ENCODE results near the gene NCDN.

Gene NCDN

DNA sequence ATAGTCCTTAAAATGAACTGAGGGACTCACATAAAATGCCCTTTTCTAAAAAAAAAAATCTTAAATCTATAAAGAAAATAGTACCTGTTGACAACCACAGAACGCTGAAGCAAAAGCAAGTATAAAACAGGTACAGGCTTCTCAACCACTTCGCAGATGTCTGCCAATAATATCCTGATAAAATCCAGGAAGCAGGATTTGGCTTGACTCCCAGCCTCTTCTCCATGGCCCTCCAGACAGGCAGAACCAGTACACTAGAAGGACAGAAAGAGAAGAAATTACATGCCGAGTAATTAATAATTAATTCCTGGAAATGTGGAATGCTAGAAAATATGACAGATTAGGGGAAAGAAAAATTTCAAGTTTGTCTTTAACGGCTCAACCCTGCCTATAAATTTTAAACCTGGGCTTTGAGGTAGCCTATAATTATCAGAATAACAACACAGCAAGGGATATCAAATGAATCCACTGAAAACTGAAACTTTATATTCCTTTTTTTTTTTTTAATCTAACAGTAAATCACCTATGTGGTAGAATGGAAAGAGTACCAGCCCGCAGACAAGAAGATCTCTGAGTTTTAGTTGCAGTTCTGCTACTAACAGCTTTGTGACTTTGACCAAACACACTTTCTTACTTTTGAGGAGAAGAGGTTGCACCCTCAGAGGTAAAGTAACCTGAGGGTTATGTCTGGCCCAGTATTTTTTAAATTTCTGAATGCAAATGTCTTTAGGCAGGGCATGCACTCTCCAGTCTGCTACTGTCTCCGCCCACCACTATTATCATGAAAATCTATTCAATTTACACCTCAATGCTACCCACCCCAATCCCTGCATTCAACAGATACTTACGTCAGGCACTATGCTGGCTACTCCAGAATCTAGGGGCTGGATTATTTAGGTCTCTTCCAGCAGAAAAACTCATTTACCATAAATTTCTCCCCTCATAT lies 3.1 kb upstream of the NCDN start:
- DNase-seq (ENCODE audit: low read depth) = no peak

DNA sequence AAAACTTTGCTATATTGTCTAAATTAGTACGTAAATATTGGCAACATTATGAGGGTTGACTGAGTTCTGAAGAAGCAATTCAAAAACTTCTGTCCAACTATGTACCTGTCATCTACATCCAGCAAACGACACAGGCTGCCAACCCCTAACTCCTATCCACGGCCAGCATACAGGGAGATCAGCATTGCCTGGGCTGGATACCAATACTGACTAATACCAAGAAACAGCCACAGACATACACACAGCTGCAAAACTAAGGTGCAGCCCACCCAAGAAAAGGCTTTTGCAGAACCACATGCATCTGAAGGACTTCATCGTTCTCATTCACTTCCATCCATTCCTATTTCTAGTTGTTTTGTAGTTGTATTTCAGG lies 2.4 kb upstream of the NCDN start:
- peak; percentile 20 for DNase-seq (ENCODE audit: low read depth)

DNA sequence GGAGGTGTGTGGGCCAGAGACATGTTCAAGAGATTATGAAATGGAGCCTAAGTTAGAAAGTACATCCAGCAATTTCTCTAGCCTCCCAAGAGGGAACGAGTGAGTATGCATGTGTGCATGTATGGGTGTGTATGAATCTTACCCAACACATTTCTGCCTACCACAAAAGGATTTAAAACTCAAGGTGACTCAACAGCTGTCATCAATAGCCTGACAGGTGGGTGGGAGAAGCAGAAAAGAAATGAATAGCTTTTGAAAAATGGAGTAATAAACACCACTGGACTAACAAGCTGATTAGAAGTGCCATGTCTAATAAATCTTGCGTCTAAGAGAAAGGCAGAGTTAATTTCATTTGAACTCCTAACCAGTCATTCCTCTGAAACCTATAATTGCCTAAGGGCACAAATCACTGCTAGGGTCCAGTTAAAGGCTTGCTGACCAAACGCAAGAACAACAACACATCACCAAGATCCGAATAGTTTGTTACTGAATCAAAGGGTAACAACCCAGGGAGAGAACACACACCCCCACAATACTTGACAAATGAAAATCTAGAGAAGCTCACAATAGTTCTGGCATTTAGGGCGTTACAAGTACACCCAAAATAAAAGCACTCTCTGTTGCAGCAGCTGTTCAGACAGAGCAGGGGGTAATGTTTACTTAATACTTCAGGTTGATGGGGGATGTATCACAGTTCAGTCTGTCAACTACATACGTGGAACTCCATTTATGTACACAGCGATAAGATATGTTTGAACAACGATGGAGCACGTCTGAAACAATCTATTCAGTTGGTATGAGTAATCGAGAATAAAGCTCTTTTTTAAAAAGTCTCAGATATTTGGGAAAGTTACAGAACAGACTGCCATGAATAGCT lies 1.8 kb upstream of the NCDN start:
- DNase-seq (ENCODE audit: low read depth) = peak; percentile 88

DNA sequence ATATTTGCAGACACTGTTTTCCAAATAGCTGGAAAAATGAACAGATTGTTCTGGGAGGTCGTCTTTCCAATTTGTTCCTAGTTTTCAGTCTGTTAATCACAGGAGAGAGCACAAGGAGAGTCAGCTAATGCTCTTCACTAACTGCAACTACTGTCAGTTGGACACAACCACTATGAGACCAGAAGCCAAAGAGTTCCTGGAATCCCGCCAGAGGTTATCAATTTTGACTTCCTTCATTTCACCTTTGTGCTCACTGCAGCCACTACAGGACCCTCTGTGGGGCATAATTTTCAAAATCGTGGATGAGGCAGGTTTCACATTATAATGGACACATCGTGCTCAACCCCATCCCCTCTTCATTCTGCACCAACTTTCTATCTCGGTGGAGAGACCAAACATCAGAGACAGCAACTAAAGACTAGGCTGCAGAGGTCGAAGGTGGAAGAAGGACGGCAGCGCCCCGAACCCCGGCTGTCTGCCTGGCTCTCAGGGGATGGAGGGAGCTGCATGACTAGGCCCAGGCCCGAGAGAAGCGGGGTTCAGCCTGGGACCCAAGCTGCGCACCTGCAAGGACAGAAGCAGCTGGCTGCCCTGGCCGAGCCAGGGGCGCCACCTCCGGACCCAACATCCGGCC lies 998 bp upstream of the NCDN start:
- no peak for DNase-seq (ENCODE audit: low read depth)

DNA sequence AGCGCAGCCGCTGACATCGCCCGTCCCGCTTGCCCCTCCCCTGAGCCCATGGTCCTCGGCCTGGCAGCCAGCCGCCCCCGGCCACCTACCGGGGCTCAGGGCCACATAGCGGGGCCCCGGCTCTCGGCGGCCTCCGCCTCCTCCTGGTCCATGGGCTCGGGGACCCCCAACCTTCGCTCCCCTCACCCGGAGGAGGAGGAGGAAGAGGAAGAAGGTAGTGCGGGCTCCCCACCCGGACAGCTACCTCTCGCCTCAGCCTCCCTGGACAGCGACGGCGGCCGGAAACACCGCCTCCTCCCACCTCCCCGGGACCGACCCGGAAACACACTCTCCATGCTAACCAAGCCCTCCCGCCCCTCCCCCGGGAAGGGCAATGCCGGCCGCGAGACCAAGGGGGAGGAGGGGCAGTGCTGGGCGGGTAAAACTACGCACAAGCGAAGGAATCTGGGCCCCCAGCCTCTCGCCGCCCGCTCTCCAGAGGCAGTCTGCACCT lies 435 bp upstream of the NCDN start, which contains the start of gene KIAA0319L:
TSS of gene KIAA0319L (minus strand) at position 286 of the 493 bp plus-strand sequence. CDS start 2,912 bp downstream, outside the sequence.
- peak; percentile 85 for DNase-seq (ENCODE audit: low read depth)

DNA sequence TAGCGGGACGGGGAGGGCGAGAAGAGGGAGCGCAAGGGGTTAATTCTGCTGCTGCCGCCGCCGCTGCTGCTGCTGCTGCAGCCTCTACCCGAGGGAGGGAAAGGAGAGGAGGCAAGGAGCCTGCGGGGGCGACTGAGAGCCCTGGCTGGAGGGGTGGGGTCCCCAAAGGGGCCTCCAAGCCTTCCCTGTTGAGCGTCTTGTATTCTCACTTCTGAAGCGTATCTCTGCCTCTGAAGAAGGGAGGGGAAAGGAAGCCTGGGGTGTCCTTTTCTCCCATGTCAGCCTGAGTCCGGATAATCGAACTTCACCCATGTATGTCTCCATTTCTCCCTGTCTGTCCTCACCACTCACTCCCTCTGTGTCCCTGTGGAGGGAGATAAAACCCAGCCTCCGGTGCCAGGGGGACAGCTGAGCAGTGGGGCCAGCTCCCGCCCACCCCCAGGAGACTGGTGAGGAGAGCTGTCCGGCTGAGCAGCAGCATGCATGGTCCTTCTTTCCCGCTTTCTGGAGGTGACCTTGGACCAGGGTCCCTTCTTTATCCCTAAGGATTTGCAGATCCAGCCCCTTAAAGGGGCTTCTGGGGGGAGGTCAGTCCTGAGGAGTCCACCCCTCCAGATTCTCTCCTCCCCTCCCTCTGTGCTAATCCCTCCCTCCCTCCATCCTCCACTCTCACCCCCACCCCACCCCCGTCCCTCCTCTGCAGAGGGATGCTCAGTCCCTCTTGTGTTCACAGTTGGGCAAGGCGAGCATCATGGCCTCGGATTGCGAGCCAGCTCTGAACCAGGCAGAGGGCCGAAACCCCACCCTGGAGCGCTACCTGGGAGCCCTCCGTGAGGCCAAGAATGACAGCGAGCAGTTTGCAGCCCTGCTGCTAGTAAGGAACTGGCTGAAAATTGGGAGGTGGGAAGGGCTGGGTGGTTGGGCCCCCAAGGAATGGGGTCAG lies 1.0 kb downstream of the NCDN start:
- DNase-seq (ENCODE audit: low read depth) = peak; percentile 33

DNA sequence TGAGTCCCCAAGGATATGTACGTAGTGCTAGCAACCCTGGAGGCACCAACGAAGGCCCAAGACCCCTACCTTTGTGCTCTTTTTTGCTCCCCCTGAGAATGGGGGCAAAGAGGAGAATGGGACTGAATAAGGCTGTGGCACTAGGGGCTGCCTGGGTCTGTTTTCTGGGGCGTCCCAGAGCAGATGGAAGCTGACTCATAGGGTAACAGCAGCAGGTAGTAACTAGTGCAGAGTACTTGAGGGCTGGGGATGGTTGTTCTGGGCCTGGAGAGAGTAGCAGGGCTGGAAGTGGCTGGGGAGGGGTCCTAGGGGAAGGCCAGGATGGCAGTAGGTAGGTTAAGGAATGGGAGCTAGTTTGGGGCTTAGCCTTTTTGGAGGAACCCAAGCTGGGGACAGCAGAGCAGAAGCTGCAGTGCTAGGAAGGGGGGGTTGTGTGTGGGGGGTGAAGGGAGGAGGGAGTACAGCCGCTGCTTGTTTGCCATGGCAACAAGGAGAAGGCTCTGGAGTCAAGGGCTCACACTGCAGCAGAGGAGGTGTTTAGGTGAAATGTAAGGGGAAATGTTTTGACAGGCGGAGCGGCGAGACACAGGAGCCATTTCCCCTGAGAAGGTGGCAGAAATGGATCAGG lies 1.8 kb downstream of the NCDN start:
- no peak for DNase-seq (ENCODE audit: low read depth)

DNA sequence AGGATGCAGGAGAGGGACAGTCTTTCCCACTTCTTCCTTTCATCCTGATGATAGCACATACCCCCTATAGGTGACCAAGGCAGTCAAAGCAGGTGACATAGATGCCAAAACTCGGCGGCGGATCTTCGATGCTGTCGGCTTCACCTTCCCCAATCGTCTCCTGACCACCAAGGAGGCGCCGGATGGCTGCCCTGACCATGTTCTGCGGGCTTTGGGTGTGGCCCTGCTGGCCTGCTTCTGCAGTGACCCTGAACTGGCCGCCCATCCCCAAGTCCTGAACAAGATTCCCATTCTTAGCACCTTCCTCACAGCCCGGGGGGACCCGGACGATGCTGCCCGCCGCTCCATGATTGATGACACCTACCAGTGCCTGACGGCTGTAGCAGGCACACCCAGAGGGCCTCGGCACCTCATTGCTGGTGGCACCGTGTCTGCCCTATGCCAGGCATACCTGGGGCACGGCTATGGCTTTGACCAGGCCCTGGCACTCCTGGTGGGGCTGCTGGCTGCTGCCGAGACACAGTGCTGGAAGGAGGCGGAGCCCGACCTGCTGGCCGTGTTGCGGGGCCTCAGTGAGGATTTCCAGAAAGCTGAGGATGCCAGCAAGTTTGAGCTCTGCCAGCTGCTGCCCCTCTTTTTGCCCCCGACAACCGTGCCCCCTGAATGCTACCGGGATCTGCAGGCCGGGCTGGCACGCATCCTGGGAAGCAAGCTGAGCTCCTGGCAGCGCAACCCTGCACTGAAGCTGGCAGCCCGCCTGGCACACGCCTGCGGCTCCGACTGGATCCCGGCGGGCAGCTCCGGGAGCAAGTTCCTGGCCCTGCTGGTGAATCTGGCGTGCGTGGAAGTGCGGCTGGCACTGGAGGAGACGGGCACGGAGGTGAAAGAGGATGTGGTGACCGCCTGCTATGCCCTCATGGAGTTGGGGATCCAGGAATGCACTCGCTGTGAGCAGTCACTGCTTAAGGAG lies 2.9 kb downstream of the NCDN start:
- DNase-seq (ENCODE audit: low read depth) = no peak

DNA sequence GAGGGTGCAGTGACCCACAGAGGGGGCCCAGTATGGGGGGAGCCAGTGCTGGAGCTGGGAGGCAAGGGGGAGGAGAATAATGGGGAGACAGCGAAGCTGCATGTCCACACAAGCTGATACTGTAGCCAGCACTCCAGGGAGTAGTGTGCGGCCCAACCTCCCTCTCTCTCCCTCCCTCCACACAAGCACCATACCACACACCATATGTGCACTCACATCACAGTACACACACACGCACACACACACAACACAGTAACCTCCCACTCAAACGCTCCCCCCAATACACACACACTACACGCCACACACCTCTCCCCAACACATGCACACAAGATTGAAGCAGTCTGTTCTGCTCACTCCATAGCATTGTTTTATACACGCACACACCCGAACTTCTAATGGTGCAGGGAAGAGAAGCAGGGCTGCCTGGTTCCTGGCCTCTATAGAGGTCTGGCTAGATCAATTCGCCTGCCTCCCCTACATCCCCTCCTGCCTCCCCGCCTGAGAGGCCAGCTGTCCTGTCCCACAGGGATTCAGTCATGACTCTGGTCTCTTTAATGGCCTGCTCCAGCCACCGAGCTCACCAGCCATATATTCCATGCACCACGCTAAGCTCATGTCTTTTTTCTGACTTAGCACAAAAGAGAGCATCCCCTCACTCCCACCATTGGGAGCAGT lies 3.8 kb downstream of the NCDN start:
- DNase-seq (ENCODE audit: low read depth) = no peak

DNA sequence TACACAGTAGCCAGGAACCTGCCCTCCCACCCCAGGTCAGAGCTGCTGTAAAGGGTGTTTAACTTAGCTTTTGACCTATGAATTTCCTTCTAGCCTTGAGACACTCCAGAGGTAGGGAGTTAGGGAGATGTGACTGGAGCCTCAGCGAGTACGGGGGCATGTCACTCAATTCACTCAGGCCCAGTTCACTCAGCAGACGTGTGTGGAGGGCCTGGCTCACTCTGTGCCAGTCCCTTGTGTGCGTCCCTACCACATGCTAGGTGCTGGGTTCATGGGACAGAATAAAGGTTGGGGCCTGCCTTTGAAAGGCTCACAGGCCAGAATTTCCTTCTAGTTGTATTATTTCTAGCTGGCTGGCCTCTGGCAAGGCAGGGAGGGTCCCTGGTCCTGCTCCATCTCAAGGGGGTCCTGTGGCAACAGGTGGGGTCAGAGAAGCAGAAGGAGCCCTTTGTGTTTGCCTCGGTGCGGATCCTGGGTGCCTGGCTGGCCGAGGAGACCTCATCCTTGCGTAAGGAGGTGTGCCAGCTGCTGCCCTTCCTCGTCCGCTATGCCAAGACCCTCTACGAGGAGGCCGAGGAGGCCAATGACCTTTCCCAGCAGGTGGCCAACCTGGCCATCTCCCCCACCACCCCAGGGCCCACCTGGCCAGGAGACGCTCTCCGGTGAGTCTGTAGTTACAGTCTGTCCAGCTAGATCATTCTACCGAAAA lies 4.5 kb downstream of the NCDN start:
- DNase-seq (ENCODE audit: low read depth) = no peak

DNA sequence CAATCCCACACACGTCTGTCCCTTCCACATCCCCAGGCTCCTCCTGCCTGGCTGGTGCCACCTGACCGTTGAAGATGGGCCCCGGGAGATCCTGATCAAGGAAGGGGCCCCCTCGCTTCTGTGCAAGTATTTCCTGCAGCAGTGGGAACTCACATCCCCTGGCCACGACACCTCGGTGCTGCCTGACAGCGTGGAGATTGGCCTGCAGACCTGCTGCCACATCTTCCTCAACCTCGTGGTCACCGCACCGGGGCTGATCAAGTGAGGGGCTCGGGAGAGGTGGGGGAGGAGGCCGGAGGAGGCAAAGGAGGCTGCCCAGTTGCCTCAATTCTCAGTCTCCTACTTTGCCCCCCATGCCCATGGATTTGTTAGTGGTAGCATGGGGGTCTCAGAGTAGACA lies 5.6 kb downstream of the NCDN start:
- DNase-seq (ENCODE audit: low read depth) = no peak

DNA sequence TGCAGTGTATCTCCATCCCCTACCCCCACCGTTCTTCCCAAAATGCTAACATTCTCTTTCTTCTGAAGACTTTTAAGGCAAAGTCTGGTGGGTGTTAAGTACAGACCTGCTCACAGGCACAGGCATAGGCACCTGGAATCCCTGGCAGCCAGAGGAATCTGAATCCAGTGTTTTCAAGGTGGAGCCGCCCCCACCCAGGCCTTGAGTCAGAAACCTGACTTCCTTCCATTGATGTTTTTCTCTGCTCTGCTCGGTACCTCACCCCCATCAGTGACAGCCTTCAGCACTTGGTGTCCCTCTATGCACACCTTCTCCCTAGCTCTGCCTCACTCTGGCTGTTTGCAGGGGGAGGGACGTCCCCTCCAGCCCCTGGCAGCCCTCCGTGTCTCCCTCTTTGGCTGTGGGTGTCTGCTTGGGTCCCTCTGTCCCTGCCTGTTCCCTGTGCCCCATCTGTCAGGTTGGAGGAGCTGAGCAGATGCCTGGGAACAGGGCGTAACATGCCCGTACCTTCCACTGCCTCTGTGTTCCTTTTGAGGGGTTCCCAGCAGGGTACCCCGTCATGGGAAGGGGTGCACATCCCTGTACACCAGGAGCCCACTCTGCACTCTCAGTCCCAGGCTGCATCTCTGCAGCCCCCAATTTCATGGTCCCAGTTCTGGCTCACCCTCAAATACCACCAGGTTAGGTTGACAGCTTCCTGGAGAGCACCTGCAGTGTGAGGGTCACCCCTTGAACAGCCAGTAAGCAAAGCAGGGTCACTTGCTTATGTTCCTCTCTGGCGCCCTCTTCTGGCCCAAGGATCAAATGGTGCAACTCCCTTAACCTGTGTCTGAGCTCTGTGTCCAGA lies 6.7 kb downstream of the NCDN start:
- DNase-seq (ENCODE audit: low read depth) = peak; percentile 90

DNA sequence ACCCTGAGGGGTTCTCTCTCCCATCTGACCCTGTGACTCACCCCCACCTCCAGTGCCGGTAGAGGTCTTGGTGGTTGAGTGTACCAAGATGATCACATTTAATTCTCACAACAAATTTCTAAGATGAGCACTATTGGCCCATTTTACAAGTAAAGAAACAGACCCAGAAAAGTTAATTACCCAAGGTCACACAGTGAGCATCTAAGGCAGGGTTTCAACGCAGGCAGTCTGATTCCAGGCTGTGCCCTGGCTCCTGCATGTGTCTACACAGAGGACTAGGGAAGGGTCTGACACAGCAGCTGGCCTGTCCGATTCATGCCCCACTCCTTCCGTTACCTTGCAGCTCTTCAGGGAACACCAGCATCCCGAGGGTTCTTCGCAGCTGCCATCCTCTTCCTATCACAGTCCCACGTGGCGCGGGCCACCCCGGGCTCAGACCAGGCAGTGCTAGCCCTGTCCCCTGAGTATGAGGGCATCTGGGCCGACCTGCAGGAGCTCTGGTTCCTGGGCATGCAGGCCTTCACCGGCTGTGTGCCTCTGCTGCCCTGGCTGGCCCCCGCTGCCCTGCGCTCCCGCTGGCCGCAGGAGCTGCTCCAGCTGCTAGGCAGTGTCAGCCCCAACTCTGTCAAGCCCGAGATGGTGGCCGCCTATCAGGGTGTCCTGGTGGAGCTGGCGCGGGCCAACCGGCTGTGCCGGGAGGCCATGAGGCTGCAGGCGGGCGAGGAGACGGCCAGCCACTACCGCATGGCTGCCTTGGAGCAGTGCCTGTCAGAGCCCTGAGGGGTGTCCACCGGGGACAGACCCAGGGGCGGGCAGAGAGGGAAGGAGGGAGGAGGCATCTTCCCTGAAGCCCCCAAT lies 7.5 kb downstream of the NCDN start:
- DNase-seq (ENCODE audit: low read depth) = no peak

DNA sequence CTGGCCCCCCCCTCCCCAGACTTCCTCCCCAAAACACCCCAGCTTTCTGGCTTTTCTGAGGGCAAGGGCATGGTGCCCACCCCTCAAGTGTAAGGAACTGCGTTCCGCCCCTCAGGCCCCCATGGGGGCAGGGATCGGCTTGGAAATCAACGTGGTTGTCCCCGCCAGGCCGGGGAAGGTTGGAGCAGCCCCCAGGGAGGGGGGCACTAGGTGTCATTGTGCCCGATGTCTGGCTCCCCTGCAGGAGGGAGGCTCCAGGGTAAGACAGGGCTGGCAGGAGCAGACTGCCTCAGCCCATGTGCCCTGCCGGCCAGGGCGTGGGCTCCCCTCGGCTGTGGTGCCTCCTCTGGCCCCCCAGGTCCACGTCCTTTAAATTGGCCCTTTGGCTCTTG lies 8.1 kb downstream of the NCDN start:
- no peak for DNase-seq (ENCODE audit: low read depth)

DNA sequence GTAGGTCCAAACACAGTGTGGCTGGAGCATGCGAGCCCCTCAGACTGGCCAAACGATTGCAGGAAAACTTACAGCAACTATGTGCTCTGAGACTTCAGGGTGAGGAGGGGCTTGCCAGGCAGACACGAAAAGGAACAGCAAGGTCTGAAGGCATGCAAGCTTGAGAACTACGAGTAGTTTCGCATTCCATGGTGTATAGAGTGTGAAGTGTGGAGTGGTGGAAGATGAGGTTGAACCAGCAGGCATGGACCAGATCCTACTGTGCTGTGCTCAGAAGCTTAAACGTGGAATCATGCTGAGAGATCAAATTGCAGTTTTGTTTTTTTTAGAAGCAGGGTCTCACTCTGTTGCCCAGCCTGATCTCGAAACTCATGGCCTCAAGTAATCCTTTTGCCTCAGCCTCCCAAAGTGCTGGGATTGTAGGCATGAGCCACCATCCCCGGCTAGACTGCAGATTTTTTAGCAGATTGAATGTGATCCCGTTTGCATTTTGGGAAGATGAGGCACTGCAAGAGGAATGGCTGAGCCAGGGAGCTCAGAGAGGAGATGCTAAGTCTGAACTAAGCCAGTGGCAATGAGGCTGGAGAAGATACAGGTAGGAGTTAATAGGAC lies 10.5 kb downstream of the NCDN start:
- no peak for DNase-seq (ENCODE audit: low read depth)

DNA sequence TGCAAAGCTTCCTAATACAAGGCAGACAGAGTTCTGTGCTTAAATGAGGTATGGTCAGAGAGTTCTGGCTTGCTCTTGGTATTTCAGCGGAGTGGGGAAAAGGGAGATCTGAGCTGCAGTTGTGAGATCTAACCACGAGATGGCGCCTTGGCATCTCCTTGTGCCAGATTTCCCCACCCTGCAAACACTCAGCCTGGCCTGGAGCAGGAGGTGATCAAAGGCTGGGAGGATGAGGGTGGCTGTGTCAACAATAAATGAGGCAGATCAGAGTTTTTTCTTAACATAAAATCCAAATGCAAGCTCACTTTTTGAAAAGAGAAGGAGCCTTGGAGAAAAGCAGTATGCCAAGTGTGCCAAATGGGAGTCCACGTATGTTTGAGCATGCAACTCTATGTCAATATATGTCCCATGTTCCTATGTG lies 11.4 kb downstream of the NCDN start:
- DNase-seq (ENCODE audit: low read depth) = peak; percentile 77

Measured in ELR (cell line).